HG02571 (cell line): ENCODE measurements around the gene MS4A18.

Experiments used
- ATAC-seq: cut with Tn5 transposase; IDR thresholded peaks from one replicate; pipeline ENCODE4 v1.9.1; 2021; ENCODE audit warnings: mild to moderate bottlenecking, moderate library complexity; ENCODE audit not compliant: unreplicated experiment

Gene MS4A18

DNA sequence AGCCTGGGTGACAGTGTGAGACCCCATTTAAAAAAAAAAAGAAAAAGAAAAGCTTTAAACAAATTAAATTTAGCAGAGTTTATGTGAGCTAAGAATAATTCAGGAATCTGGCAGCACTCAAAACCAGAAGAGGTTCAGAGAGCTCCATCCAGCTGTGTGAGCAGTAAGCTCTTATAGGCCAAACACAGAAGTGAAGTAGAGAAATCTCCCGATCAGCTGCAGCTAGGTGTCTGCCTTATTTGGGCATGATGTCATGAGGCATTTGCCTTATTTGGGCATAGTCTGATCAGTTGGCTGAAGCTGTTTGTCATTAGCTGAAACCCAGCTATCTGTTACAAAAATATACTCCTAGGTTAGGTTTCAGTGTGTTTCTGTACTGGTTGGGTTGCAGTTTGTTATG, 40.4 kb downstream of the MS4A18 start:
- ATAC-seq = peak; percentile 39

DNA sequence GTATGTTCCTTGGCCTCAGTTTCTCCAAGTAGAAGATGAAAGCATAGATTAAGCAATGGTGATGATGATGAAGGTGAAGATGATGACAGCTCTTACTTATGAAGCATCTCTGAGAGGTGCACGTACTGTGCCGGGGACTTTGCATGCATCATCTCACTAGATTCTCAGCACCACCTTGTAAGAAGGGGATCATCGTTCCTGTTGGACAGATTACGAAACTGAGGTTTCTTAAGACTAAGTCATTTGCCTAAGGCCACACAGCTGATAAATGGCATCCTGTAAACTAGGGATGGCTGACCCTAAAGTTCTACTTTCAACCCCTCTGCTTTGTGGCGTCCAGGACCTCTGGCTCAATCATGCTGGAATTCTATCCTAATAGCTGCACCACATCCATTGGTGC, 40.8 kb downstream of the MS4A18 start:
- ATAC-seq = no peak

DNA sequence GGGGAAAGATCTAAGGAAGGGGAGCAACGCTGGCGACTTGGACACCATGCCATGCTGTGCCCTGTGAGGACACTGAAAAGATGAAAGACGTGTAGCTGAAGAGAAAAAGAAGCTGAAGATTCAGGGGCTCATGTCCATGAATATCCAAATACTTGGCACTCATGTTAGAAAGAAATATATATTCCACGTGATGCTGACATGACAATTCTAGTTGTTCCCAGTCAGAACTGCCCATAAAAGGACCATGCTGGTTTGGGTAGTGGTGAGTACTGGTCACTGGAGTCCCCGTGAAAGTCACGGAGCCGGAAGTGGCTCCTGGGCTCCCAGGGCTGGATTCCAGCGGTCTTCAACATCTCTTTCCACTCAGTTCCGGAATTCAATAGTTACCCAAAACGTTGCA, 42.0 kb downstream of the MS4A18 start:
- ATAC-seq = no peak

DNA sequence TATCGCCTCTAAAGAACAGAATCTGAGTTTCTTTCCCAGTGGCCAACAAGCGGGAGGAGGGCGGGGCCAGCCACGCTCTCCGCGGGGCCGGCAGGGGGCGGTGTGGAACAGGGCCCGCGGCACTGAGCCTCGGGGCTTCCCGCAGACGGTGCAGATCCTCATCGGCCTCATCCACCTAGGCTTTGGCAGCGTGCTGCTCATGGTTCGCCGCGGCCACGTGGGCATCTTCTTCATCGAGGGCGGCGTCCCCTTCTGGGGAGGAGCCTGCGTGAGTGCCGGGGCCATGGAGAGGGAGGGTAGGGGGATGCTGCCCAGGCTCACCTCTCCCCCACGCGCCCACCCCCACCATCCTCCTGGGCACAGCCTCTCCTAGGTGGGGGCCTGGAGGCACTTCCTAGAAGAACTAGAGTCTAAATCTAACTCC, 42.9 kb downstream of the MS4A18 start:
- no peak for ATAC-seq

DNA sequence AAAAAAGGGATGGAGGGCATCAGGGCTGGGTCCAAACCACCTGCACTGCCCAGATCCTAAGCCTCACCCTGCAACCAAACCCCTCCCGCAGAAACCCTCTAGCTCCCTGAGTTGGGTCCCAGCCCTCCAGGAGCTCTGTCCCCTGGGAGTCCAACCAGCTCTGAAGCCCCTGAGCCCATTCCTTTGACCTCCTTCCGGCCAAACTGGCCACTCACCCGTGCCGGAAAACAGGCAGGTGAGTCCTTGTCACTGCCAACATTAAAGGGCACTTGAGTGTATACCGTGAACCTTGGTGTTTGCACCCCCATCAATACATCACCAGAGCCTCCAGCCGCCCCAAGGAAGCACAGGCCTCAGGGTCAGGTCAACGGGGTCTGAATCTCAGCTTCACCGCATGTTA, 43.7 kb downstream of the MS4A18 start:
- ATAC-seq = no peak

DNA sequence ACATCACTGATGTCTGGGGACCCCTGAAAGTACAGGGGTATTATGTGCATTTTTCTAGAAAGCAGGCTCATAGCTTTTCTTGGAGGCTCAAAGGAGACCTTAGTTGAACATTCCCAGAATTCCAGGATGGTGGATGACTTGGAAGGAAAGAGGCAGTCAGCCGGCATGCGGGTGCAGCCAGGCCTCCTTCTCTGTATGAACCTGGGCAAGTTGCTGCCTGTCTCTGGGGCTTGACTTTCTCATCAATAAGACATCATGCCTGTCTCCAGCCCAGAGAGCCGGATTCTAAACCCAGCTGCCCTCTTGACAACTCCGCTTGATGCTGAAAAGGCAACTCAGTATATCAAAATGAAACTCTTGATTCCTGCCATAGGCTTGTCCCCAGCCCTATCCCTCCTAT, 44.8 kb downstream of the MS4A18 start:
- no peak for ATAC-seq

DNA sequence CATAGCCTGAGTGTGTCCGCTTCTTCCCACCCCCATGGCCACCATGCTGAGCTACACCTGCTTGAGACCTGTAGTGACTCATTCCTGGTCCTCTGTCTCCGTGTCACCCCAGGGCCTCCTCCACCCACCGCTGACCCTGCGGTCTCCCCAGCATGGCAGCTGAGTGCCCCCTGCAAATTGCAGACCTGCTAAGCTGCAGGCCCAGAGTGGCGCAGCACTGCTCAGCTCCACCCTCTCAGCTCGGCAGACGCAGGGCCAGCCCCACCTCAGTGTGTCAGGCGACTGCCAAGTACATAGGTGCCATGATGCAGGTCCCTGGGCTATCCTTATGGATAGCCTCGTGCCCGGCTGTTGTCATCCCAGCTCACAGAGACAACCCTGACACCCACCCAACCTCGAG, 45.3 kb downstream of the MS4A18 start:
- ATAC-seq = no peak

DNA sequence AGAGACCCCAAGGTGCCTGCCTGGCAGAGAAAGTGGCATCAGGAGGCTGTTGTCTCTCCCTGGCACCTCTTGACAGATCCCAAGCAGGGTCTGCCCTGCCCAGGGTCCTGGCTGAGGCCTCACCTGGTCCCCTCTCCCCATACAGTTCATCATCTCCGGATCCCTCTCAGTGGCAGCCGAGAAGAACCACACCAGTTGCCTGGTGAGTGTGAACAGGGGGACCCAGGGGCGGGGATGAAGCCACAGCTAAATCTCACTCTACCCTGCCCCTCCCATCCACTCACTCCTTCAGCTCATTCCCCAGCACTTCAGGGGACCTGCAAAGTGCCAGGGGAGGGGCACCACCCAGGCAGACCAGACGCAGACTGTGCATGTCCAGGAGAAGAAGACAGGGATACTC, 46.6 kb downstream of the MS4A18 start:
- no peak for ATAC-seq

DNA sequence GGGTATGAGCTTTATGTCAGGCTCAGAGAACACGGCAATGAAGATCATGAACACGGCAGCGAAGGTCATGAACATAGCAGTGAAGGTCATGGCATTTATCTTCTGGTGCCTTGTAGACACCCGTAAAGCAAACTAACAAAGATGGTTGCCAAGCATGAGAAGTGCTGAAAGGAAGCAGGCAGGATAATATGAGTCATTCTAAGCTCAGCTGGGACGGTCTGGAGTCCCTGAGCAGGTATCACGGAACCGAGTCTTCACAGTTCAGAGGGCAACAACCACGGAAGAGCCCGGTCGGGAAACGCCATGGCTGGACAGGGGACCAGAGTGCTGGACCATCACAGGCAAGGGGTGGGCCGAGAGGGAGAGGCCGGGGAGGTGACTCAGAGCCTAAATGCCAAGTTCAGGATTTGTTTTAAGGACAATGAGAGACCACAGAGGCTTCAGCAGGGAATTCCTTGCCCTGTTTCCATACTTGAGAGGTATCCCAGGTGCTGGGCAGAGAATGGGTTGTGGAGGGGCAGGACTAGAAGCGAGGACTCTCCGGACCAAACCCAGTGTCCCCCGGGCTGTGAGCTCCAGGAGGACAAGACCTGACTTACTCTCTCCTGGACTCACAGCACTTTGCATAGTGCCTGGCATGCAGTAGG, 47.5 kb downstream of the MS4A18 start:
- ATAC-seq = no peak

DNA sequence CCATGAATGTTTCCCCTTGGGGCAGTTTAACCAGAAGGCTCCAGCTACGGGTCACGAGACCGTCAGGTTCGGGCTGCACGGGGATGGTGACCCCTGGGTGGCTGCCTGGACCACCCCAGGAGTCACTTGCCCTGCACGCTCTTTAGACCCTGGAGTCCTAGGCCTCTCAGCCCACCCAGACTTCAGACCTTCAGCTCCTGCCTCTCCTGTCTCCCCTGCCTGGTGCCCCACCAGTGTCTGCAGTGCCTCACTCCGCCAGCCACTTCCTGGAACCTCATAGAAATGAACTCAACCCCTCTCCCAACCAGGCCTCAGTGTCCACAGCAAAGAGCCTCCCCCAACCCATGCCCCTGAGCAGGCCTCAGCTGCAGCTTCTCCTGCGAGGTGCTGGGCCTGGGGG, 48.1 kb downstream of the MS4A18 start:
- ATAC-seq = no peak

DNA sequence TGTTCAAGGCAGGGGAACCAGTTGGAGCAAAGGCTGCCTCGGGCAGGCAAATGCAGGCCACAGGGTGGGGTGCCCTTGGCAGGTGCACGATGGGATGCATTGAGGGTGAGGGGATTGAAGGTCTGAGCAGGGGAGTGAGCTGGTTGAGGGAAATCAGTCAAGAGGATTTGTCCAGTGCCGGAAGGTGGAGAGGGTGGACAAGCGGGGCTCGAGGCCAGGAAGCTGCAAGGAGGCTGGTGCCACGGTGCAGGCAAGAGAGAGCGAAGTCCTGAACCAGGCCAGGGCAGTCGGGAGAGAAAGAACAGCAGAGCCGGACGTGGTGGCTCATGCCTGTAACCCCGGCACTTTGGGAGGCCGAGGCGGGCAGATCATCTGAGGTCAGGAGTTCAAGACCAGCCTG, 50.2 kb downstream of the MS4A18 start:
- no peak for ATAC-seq

DNA sequence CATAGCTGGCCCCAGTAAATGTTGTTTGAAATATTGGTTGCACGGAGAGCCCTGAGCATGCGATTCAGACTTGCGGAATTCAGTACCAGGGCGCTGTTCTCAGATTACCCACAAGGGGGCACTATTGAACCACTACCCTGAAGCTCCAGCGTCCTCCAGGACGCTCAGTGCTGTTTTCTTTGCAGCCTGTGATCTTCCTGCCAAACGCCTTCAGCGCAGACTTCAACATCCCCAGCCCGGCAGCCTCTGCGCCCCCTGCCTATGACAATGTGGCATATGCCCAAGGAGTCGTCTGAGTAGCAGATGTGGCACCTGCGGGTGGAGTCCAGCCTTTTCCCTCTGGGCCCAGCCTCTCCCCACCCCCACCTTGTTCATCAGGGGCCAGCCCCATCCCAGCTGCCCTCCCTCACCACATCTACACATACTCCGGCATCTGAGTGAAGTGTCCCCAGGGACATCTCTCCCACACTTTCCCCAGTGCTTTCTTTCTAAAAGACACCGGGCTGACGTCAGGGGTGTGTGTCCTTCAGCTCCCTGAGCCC, 51.0 kb downstream of the MS4A18 start:
- ATAC-seq = peak; percentile 64

DNA sequence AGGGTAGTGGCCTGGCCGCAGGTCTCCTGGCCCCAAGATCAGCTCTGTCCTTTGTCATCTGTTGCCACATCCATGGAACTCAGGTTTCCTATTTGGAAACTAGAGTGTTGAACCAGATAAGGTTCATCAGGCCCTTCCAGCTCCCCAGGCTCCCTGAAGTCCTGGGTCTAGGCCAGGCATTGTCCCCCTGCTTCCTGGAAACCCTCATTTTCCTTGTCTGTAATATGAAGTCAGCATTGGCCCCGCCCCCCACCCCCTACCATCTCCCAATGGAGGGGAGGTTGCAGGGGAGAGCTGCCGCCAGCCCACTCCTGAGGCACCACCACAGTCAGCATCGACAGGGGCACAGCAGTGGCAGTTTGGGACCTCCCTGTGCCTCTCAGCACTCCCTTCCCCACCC, 51.6 kb downstream of the MS4A18 start:
- ATAC-seq = no peak

DNA sequence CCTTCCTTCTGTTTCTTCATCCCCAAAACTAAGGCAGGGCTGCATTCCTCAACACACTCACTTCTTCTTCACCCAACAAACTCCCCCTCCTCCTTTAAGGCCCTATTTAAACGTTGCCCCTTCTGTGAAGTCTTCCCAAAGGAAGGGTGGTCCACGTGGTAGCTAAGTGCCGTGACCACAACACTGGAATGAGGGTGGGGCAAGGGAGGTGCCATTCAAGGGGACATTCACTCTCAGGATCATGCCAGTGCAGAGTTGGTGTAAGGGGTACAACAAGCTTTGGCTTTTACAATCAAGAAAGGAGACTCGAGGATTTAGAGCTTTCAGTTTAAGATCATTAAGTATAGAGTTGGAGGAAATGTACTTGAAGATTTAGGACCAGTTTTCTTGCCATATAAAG, 52.6 kb downstream of the MS4A18 start:
- ATAC-seq = no peak

DNA sequence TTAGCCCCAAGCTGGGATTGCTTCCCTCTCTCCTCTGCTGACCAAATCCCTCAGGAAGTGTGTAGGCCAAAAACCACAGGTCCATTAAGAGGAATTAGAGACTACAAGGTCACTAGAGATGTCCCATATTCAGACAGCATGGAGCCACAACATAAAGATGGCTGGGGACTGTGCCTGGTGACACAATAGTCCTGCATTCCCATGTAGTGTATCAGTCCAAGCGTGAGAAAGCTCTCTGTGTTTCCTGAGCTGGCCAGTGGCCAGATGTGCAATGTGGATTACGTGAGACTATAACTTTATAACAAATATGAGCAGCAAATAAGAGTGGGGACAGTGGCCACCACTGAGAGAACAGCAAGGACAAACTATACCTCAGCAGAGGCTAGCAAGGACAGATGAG, 53.1 kb downstream of the MS4A18 start:
- ATAC-seq = no peak

DNA sequence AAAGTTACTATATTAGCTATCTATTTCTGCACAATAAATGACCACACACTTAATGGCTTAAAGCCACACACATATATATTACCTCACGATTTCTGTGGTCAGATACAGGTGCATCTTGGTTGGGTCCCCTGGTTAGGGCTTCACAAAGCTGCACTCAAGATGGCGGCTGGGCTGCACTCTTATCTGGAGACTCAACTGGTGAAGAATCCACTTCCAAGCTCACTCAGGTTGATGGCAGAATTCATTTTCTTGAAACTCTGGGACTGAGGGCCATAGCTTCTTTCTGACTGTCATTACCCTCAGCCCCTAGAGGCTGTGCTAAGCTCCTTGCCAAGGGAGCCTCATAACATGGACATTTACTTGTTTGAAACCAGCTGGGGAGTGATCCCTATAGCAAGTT, 55.5 kb downstream of the MS4A18 start:
- ATAC-seq = no peak

DNA sequence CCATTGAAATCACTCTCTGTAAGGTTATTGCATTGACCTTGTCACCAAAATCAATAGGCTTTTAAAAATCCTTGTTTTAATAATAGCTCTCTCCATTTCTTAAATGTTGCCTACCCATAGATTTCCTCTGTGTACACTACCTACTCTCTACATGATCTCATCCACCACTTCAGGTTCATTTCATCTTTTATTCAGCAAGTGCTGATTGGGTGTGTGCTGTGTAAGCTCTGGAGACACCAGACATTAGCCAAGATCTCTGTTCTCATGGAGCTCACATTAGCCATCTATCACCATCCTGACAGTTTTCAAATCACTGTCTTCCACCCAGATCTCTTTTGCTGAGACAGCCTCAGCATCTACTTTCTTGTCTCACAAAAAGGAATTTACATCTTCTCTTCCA, 56.3 kb downstream of the MS4A18 start:
- no peak for ATAC-seq

DNA sequence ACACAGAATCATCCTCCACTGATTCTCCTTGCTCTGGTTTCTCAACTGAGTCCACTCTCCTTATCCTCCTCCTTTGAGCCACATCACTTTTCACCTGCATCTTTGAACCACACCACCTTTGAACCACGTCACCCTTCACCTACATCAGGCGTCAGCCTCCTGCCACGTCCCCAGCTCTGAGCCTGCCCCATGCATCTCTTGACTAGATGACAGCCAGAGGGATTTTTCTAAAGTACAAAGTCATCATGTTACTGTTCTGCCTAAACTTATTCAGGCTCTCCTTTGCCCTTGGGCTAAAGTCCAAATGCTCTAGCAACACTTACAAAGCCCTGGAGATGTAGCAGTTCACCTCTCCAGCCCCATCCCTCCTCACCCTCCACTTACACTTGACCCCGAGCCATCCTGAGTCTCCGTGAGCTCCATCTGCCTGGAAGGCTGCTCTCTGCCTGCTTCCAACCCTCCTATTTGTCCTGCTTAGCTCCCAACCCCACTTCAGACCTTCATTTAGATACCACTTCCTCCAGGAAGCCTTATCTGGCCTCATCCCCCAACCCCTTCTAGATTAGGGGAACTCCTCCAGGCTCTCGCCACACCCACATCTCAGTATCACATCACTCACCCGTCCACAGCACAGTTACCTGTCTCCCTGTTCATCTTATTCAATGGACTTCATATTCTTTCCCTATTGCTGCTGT, 56.9 kb downstream of the MS4A18 start:
- no peak for ATAC-seq

DNA sequence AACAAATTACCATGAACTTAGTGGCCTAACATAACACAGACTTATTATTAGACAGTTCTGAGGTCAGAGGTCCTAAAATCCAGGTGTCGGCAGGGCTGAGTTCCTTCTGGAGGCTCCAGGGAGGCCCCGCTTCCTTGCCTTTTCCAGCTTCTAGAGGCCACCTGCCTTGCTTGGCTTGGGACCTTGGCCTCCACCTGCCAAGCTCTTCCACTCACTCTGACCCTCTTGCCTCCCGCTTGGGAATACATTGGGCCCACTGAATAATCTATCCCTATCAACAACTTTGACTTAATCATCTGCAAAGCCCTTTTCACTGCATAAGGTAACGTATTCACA, 57.4 kb downstream of the MS4A18 start:
- no peak for ATAC-seq

DNA sequence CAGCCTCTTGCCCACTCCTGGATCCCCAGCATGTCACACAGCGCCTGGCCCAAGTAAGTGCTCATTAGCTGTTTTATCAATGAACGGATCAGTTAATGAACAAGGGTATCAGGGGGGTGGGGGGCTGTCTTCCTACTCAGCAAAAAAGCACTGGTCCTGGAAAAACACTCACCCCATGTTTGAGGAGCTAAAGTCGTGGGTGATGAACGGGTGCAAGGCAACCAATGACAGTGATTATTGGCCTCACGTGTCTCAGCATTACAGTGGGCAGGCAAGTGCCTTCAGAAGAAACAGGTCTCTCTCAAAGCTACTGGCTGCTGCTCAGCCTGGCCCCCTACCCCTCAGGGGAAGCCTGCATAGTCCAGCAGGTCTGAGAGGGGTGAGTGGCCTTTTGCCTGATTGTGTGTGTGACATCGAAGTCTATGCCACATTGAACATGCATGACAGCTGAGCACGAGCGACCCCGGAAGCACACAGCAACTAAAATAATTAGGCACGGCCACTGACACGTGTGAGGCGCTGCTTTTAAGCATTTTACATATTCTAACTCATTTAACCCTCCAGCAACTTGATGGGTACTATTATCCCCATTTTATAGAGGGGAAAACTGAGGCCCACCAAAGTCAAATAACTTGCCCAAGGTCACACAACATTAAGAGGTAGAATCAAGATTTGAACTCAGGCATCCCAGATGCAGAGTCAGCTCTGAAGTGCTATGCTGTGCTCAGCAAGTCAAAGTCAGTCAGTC, 58.0 kb downstream of the MS4A18 start:
- ATAC-seq = no peak

DNA sequence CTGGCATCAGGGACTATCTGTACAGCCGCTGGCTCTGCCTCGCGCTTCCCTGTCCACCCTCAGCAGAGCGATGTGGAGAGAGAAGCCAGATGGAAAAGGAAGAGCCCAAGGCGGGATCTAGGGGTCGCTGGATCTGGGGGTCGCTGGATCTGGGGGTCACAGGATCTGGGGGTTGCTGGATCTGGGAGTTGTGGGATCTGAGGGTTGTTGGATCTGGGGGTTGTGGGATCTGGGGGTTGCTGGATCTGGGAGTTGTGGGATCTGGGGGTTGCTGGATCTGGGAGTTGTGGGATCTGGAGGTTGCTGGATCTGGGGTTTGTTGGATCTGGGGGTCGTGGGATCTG, 58.6 kb downstream of the MS4A18 start:
- ATAC-seq = no peak

DNA sequence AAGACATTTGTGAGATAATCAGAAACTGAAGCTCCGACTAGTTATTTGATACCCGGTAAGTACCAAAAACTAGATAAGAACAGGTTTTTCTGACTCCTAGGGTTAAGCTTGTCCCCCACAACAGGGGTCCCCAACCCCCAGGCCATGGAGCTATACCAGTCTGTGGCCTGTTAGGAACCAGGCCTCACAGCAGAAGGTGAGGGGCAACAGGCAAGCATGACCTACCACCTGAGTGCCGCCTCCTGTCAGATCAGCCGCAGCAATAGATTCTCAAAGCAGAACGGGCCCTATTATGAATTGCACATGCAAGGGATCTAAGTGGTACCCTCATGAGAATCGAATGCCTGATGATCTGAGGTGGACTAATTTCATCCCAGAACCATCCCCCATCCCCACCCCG, 59.4 kb downstream of the MS4A18 start:
- ATAC-seq = no peak
